ENCODE results near the gene PADI2. TPM values are rescaled to one million over a fixed set of nuclear protein-coding genes. Genes with fewer than 3 reads are reported as not detected.
A peak's percentile ranks its signal among the peaks of the same experiment; 100 is the strongest.

PADI2 gene
- 0.49 TPM for total RNA-seq
- long read RNA-seq, full-length matches to known transcripts, result 1 of 1 reads
- long read RNA-seq, partial matches to known transcripts, result 0 of 1 reads
- long read RNA-seq, other reads (novel, unspliced or antisense), result 0 of 1 reads

DNA sequence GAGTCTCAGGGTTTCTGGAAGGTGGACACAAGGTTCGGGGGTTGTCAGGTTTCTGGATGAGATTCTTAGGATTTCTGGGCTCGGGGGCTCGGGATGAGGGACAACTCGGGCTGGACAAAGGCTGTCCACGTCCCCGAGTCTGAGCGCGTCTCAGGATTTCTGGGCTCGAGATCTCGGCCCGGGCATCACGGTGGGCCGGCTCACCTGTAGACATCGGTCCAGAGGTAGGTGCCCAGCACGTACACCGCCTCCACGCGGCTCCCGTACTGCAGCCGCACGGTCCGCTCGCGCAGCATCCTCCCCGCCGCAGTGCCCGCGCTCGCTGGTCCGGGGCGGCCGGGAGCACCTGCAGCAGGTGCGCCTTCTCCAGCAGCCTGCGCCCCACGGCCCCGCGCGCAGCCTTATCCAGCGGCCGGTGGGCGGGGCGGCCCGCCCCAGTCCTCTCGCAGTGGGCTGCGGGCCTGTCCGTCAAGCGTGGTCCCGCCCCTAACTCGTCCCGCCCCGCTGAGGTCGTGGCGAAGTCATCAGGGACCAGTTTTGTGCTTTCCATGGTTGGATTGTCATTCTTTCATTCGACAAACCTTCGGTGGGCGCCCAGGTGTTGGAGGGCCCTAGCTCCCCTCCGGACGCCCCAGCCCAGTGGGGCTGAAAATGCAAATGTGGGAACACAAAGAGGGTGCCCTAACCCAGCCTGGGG is at the start of gene PADI2:
Gene PADI2, minus strand, starts transcription at position 376 of the 697 bp plus-strand sequence. Its CDS starts 80 bp downstream, at position 296.
- peak within 1 kb of the TSS; percentile 60 for H3K4me3 ChIP-seq
- H3K27me3 ChIP-seq (ENCODE audit: low read depth), result peaks cover 63% of the 10 kb centered on the region
- intact Hi-C loops (cut with micrococcal nuclease), result no loop called here
- TF ChIP-seq, protein P1, sequence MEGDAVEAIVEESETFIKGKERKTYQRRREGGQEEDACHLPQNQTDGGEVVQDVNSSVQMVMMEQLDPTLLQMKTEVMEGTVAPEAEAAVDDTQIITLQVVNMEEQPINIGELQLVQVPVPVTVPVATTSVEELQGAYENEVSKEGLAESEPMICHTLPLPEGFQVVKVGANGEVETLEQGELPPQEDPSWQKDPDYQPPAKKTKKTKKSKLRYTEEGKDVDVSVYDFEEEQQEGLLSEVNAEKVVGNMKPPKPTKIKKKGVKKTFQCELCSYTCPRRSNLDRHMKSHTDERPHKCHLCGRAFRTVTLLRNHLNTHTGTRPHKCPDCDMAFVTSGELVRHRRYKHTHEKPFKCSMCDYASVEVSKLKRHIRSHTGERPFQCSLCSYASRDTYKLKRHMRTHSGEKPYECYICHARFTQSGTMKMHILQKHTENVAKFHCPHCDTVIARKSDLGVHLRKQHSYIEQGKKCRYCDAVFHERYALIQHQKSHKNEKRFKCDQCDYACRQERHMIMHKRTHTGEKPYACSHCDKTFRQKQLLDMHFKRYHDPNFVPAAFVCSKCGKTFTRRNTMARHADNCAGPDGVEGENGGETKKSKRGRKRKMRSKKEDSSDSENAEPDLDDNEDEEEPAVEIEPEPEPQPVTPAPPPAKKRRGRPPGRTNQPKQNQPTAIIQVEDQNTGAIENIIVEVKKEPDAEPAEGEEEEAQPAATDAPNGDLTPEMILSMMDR (IDR thresholded peaks at IDR 0.05; ENCODE audit: borderline replicate concordance), result no peak
- H3K9me3 ChIP-seq (replicated peaks), result no peaks in the 10 kb centered on the region
- DNase-seq, result peak; percentile 61
- no peaks in the 10 kb centered on the region for H3K36me3 ChIP-seq
- H3K27ac ChIP-seq (replicated peaks), result no peak within 1 kb of the TSS
- H3K4me1 ChIP-seq, result peaks cover 28% of the 10 kb centered on the region

DNA sequence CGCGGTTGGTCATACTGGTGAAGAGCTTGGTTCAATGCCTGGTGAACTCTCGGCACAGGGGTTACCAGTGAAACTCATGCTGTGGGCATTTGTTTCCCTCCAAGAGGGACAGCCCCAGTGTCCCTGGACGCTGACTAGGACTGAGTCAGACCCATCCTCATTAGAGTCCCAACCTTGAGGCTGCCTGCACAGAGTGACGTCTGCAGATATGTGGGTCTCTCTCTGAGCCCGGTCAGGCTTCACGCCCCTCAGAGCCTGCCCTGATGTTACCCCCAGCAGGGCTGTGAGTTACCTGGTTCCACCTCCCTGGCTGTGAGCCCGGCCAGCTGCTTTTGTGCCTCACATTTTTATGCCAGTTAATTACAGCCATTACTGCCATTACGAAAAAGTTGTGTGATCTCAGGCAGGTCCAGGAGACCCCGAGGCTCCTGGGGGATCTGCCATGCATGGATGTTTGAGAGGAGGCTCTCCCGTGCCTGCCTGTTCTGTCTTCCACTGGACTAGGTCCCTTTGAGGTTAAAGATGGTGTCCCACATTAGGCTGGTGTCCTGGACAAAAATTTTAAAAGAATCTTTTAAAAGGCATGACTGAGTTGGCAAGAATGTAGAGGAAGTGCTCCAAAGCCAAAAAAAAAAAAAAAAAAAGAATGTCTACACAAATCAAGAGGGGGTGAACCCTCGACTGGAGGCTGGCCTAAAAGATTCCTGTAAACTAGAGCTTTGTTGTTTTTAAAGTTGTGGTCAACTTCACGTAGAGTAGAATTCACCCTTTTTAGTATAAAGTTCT is 49.0 kb upstream of the PADI2 start:
- TF ChIP-seq, protein P1 (IDR thresholded peaks at IDR 0.05; ENCODE audit: borderline replicate concordance), result no peak
- Histone ChIP-seq H3K4me3 (no peak overlapping the region), H3K27me3 (ENCODE audit: low read depth) (peaks cover 76% of the 10 kb centered on the region), H3K27ac (replicated peaks) (no peak overlapping the region), H3K4me1 (no peaks in the 10 kb centered on the region), H3K36me3 (no peaks in the 10 kb centered on the region), H3K9me3 (replicated peaks) (no peaks in the 10 kb centered on the region)
- intact Hi-C loops (cut with micrococcal nuclease), result no loop called here
- no peak for DNase-seq

DNA sequence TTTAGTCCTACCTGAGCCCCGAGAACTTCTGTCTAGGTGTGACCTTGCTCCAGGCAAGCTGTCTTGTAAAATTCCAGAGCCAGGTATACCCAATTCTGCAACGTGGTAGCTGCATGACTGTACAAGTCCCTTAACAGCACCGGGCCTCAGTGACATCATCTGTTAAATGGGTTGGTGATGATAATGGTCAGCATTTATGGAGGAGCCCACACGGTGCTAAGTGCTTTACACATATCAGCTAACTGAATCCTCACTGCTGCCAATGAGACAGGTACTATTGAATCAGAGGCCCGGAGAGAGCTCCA is 48.5 kb upstream of the PADI2 start:
- H3K27me3 ChIP-seq (ENCODE audit: low read depth), result peaks cover 76% of the 10 kb centered on the region
- DNase-seq, result no peak
- no peaks in the 10 kb centered on the region for H3K4me1 ChIP-seq
- H3K9me3 ChIP-seq (replicated peaks), result no peaks in the 10 kb centered on the region
- no peak overlapping the region for H3K27ac ChIP-seq (replicated peaks)
- no peaks in the 10 kb centered on the region for H3K36me3 ChIP-seq
- TF ChIP-seq, protein P1 (IDR thresholded peaks at IDR 0.05; ENCODE audit: borderline replicate concordance), result no peak
- intact Hi-C loops (cut with micrococcal nuclease), result no loop called here
- H3K4me3 ChIP-seq, result no peak overlapping the region

DNA sequence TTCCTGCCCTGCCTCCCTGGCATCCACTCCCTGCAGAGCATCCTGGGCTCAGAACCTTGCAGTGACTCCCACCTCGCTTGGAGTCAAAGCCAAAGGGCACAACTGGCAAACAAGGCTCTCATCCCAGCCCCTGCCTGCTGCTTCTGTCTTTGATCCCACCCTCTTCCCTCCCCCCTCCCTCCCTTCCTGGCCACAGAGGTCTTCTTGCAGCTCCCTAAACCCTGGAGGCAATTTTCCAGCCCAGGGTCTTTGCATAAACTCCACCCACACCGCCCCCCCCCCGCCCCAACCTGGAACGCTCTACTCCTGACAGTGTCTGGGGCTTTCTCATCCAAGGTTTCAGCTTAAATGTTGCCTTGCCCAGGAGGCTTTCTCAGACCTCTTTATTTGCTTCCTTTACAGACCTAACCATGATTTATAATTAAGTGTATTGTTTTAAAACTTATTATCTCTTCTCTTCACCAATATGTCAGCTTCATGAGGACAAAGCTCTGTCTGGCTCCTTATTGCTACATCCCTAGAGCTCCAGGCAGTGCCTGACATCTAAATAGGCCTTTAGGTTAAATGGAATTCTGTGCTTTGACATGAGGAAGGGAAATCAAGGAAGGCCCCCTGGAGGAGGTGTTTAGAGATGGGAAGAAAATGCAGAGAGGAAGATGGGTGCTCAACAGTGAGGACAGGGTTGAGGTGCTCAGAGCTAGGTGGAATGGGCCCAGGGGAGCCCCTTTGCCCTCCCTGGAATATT is 48.0 kb upstream of the PADI2 start:
- no peaks in the 10 kb centered on the region for H3K4me1 ChIP-seq
- no peak overlapping the region for H3K4me3 ChIP-seq
- intact Hi-C loops (cut with micrococcal nuclease), result no loop called here
- peaks cover 75% of the 10 kb centered on the region for H3K27me3 ChIP-seq (ENCODE audit: low read depth)
- DNase-seq, result no peak
- TF ChIP-seq, protein P1 (IDR thresholded peaks at IDR 0.05; ENCODE audit: borderline replicate concordance), result no peak
- H3K9me3 ChIP-seq (replicated peaks), result no peaks in the 10 kb centered on the region
- no peak overlapping the region for H3K27ac ChIP-seq (replicated peaks)
- H3K36me3 ChIP-seq, result no peaks in the 10 kb centered on the region

DNA sequence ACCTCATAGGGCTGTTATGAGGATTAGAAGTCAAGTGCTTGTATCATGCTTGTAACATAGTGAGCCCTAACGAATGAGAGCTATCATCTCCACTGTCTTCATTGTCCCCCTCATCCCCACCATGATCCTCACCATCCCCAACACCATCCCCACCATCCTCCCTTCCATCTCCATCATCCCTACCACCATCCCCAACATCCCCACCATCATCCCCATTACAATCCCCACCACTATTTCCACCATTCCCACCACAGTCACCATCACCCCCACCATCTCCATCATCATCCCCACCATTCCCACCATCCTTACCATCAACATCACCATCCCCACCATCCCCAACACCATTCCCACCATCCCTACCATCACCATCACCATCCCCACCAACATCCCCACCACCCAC is 46.6 kb upstream of the PADI2 start:
- intact Hi-C loops (cut with micrococcal nuclease), result no loop called here
- H3K4me3 ChIP-seq, result no peak overlapping the region

More for the DNA sequence above, 46.6 kb upstream of the PADI2 start:
- H3K27me3 ChIP-seq (ENCODE audit: low read depth), result peaks cover 82% of the 10 kb centered on the region
- DNase-seq, result no peak
- H3K9me3 ChIP-seq (replicated peaks), result no peaks in the 10 kb centered on the region
- H3K27ac ChIP-seq (replicated peaks), result no peak overlapping the region
- TF ChIP-seq, protein P1 (IDR thresholded peaks at IDR 0.05; ENCODE audit: borderline replicate concordance), result no peak
- H3K36me3 ChIP-seq, result no peaks in the 10 kb centered on the region
- H3K4me1 ChIP-seq, result no peaks in the 10 kb centered on the region
